Measurements from ENCODE around the gene MADD. TPM values are rescaled to one million over a fixed set of nuclear protein-coding genes. Genes with fewer than 3 reads are reported as not detected.

MADD gene
- total RNA-seq, 1 donor from 2014 or later, result 20.2 TPM

DNA sequence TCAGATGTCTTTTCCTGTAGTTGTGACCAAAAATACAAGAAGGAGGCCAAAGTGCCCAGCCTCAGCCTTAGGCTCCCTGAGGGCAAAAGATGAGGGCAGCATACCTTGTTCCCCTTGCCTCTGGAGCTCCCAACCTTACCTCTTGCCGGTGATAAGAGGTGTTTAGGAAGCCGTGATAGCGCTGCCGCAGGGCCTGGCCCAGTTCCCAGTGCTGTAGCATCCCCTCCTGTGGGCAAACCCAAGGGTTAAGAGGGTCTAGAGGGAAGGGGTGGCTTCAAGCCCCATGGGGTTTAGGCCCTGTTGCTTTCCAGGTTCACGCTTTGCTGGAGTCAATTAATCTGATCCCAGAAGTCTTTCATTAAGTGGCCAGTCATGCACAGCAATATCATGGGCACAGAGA lies 22.4 kb upstream of the MADD start:
- Histone ChIP-seq H3K36me3 (ENCODE audit: control insufficient read depth, insufficient read depth, low read length) (peaks cover under 1% of the 10 kb centered on the region), H3K27me3 (ENCODE audit: control insufficient read depth, insufficient read depth, low read length) (no peaks in the 10 kb centered on the region), H3K4me3 (ENCODE audit: low read depth, low read length) (no peak overlapping the region)
- no peak for DNase-seq (ENCODE audit: low read depth)
- TF ChIP-seq, protein P1, sequence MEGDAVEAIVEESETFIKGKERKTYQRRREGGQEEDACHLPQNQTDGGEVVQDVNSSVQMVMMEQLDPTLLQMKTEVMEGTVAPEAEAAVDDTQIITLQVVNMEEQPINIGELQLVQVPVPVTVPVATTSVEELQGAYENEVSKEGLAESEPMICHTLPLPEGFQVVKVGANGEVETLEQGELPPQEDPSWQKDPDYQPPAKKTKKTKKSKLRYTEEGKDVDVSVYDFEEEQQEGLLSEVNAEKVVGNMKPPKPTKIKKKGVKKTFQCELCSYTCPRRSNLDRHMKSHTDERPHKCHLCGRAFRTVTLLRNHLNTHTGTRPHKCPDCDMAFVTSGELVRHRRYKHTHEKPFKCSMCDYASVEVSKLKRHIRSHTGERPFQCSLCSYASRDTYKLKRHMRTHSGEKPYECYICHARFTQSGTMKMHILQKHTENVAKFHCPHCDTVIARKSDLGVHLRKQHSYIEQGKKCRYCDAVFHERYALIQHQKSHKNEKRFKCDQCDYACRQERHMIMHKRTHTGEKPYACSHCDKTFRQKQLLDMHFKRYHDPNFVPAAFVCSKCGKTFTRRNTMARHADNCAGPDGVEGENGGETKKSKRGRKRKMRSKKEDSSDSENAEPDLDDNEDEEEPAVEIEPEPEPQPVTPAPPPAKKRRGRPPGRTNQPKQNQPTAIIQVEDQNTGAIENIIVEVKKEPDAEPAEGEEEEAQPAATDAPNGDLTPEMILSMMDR (IDR thresholded peaks at IDR 0.05; ENCODE audit: insufficient read depth, low read length, poor library complexity, severe bottlenecking), result no peak

DNA sequence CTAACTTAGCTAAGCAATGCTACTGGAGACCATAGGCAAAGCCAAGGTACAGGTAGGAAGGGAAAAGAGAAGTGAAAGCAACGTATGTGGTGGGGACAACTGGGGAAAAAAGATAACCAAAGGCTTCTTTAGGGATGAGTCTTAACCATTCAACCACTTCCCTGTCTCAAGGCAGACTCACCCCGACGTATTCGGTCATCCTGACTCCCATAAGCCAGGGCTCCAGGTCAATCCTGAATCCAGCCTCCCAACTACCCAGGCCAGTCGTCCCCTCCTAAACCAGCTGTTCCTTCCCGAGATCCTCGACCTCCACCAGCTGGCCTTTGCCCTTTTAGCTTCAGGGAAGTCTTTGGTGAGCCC lies 21.6 kb upstream of the MADD start:
- TF ChIP-seq, protein P1 (IDR thresholded peaks at IDR 0.05; ENCODE audit: insufficient read depth, low read length, poor library complexity, severe bottlenecking), result no peak
- Histone ChIP-seq H3K36me3 (ENCODE audit: control insufficient read depth, insufficient read depth, low read length) (no peaks in the 10 kb centered on the region), H3K4me3 (ENCODE audit: low read depth, low read length) (peak overlapping the region; percentile 97), H3K27me3 (ENCODE audit: control insufficient read depth, insufficient read depth, low read length) (no peaks in the 10 kb centered on the region)
- DNase-seq (ENCODE audit: low read depth), result no peak

GRCh38 chr11:47248664-47249377 lies 21.1 kb upstream of the MADD start, which contains the start of gene ACP2:
Gene ACP2 (minus strand): TSS chr11:47248814. CDS start chr11:47248789, 25 bp downstream.
- H3K36me3 ChIP-seq (ENCODE audit: control insufficient read depth, insufficient read depth, low read length), result no peaks in the 10 kb centered on the region
- peak within 1 kb of the TSS; percentile 97 for H3K4me3 ChIP-seq (ENCODE audit: low read depth, low read length)
- H3K27me3 ChIP-seq (ENCODE audit: control insufficient read depth, insufficient read depth, low read length), result no peaks in the 10 kb centered on the region
- TF ChIP-seq, protein P1 (IDR thresholded peaks at IDR 0.05; ENCODE audit: insufficient read depth, low read length, poor library complexity, severe bottlenecking), result peak; percentile 31
- no peak for DNase-seq (ENCODE audit: low read depth)

GRCh38 chr11:47249378-47249715 lies 20.6 kb upstream of the MADD start:
- H3K36me3 ChIP-seq (ENCODE audit: control insufficient read depth, insufficient read depth, low read length), result no peaks in the 10 kb centered on the region
- TF ChIP-seq, protein P1 (IDR thresholded peaks at IDR 0.05; ENCODE audit: insufficient read depth, low read length, poor library complexity, severe bottlenecking), result no peak

DNA sequence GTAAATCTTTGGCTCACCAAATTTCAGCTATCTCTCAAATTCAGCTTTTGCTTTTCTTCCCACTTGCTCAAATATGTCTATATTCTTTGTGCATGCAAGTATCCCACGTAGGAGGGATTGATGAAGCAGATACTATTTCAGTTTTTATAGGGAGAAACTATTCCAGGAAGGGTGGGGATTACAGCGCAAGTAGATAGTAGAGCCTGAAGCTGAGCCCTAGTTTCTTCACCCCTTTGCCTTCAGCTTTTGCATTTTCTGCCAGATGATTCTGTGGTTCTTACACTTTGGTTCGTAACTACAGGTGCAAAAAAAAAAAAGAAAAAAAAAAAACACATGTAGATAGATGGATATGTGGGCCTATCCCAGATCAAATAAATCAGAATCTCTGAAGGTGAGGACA lies 18.2 kb upstream of the MADD start:
- Histone ChIP-seq H3K36me3 (ENCODE audit: control insufficient read depth, insufficient read depth, low read length) (no peaks in the 10 kb centered on the region), H3K27me3 (ENCODE audit: control insufficient read depth, insufficient read depth, low read length) (no peaks in the 10 kb centered on the region), H3K4me3 (ENCODE audit: low read depth, low read length) (no peak overlapping the region)
- TF ChIP-seq, protein P1 (IDR thresholded peaks at IDR 0.05; ENCODE audit: insufficient read depth, low read length, poor library complexity, severe bottlenecking), result no peak
- DNase-seq (ENCODE audit: low read depth), result no peak

More at GRCh38 chr11:47249378-47249715, 20.6 kb upstream of the MADD start:
- H3K27me3 ChIP-seq (ENCODE audit: control insufficient read depth, insufficient read depth, low read length), result no peaks in the 10 kb centered on the region
- no peak for DNase-seq (ENCODE audit: low read depth)
- H3K4me3 ChIP-seq (ENCODE audit: low read depth, low read length), result peak overlapping the region; percentile 97

GRCh38 chr11:47253660-47254059 lies 16.3 kb upstream of the MADD start:
- H3K27me3 ChIP-seq (ENCODE audit: control insufficient read depth, insufficient read depth, low read length), result no peaks in the 10 kb centered on the region
- TF ChIP-seq, protein P1 (IDR thresholded peaks at IDR 0.05; ENCODE audit: insufficient read depth, low read length, poor library complexity, severe bottlenecking), result no peak
- DNase-seq (ENCODE audit: low read depth), result no peak
- H3K36me3 ChIP-seq (ENCODE audit: control insufficient read depth, insufficient read depth, low read length), result no peaks in the 10 kb centered on the region
- H3K4me3 ChIP-seq (ENCODE audit: low read depth, low read length), result no peak overlapping the region

All from kidney epithelial cell (primary cell).